Gastroesophageal sphincter (tissue), 4 donors: Measurements from ENCODE around the gene LIN37. TPM values are rescaled to one million over a fixed set of nuclear protein-coding genes. Genes with fewer than 3 reads are reported as not detected.

Experiments
- ATAC-seq: fragments of 150-250 bp; one replicate; pipeline ENCODE4 v1.9.1; 2016; ENCODE audit warnings: mild to moderate bottlenecking, moderate library complexity
- H3K27ac ChIP-seq, 4 donors: fragments of 200-600 bp; sonication (generic) in 3 of 4; 1 replicate in 3 of 4; 2 replicates in 1 of 4; pipeline ENCODE4 v1.5.1; 2016 to 2019
- H3K27me3 ChIP-seq: fragments of 200-600 bp; sonication (generic); one replicate; pipeline ENCODE4 v1.5.1; 2019
- H3K36me3 ChIP-seq, 2 donors: fragments of 200-600 bp; sonication (generic); one replicate each; pipeline ENCODE4 v1.5.1; 2019; ENCODE audit warnings: control low read depth in 1 of 2
- H3K4me1 ChIP-seq, 3 donors: fragments of 200-600 bp; sonication (generic); 1 replicate in 2 of 3; 2 replicates in 1 of 3; pipeline ENCODE4 v1.5.1; 2016 to 2019; ENCODE audit warnings: control low read depth in 2 of 3
- H3K4me3 ChIP-seq, 2 donors: fragments of 200-600 bp; sonication (generic); one replicate each; pipeline ENCODE4 v1.5.1; 2019; ENCODE audit warnings: mild to moderate bottlenecking in 1 of 2, moderate library complexity in 1 of 2
- H3K9me3 ChIP-seq, 3 donors: fragments of 200-600 bp; sonication (generic); one replicate each; pipeline ENCODE4 v1.5.1; 2017 to 2019; ENCODE audit warnings: control low read depth in 2 of 3
- EP300 ChIP-seq: sonication (generic); formaldehyde crosslinking; IDR thresholded peaks from one replicate; pipeline ENCODE4 v1.6.1; 2017; ENCODE audit warnings: antibody characterized with exemption, mild to moderate bottlenecking
- POLR2A ChIP-seq, 2 donors: fragments of 450-650 bp; IDR thresholded peaks; one replicate each; pipeline ENCODE4 v1.6.1; 2017; ENCODE audit warnings: antibody characterized with exemption in 2 of 2, mild to moderate bottlenecking in 2 of 2, moderate library complexity in 1 of 2
- POLR2AphosphoS5 ChIP-seq: sonication (generic); formaldehyde crosslinking; IDR thresholded peaks from one replicate; pipeline ENCODE4 v1.6.1; 2017; ENCODE audit warnings: antibody characterized with exemption
- WGBS, 2 donors: methylation state at CpG; one replicate each; pipeline ENCODE4 v1.1.5; 2018; ENCODE audit warnings: low coverage in 1 of 2; 5-methylcytosine and 5-hydroxymethylcytosine counted together
- total RNA-seq, 4 donors: library from RNA; depleted of rRNA; stranded (reverse); fragments of >200 nt; gene quantifications; one replicate each; pipeline ENCODE4 v1.1.0, GENCODE V29; 2016
- TF ChIP-seq, protein P1 (sequence below), 4 experiments: fragments of 200-600 bp in 2 of 4; fragments of 450-650 bp in 2 of 4; sonication (generic) in 1 of 4; IDR thresholded peaks; one replicate each; pipeline ENCODE4 v1.5.1; 2017 to 2019; ENCODE audit warnings: antibody characterized with exemption in 4 of 4, mild to moderate bottlenecking in 2 of 4, moderate library complexity in 2 of 4

LIN37 gene
- total RNA-seq, 4 donors from 2014 or later: 14.4 to 29.4 (median 18.7) TPM

GRCh38 chr19:35716801-35717664, 31.3 kb upstream of the LIN37 start:
- peaks cover 0 to 26% of the 10 kb centered on the region in 2 donors for H3K36me3 ChIP-seq
- no peak for TF ChIP-seq EP300
- peak; percentile 24 for TF ChIP-seq POLR2AphosphoS5
- TF ChIP-seq, protein P1, sequence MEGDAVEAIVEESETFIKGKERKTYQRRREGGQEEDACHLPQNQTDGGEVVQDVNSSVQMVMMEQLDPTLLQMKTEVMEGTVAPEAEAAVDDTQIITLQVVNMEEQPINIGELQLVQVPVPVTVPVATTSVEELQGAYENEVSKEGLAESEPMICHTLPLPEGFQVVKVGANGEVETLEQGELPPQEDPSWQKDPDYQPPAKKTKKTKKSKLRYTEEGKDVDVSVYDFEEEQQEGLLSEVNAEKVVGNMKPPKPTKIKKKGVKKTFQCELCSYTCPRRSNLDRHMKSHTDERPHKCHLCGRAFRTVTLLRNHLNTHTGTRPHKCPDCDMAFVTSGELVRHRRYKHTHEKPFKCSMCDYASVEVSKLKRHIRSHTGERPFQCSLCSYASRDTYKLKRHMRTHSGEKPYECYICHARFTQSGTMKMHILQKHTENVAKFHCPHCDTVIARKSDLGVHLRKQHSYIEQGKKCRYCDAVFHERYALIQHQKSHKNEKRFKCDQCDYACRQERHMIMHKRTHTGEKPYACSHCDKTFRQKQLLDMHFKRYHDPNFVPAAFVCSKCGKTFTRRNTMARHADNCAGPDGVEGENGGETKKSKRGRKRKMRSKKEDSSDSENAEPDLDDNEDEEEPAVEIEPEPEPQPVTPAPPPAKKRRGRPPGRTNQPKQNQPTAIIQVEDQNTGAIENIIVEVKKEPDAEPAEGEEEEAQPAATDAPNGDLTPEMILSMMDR (IDR thresholded peaks at IDR 0.05): peak in 3 of 4 experiments; percentile 87 to 92 (median 88)

GRCh38 chr19:35717665-35718344, 30.6 kb upstream of the LIN37 start, which contains the start of gene KMT2B:
Gene KMT2B (plus strand): TSS chr19:35718003. CDS start chr19:35718019, 16 bp downstream.
- 0% methylated on average over 10 of the region's 109 CpGs; no CpG with 5 or more reads in 1 of the 2 donors for WGBS, 2 donors
- peak within 1 kb of the TSS; percentile 84 to 94 for H3K4me3 ChIP-seq
- H3K27ac ChIP-seq: peak within 1 kb of the TSS; percentile 72 to 98 (median 92)
- H3K4me1 ChIP-seq: peaks cover 0 to 59% (median 19%) of the 10 kb centered on the region in 3 donors
- TF ChIP-seq POLR2AphosphoS5 (no peak), POLR2A (IDR thresholded peaks at IDR 0.05) (no peak)
- peak; percentile 86 for ATAC-seq
- peaks cover 0 to 34% of the 10 kb centered on the region in 2 donors for H3K36me3 ChIP-seq
- H3K27me3 ChIP-seq: no peaks in the 10 kb centered on the region
- no peaks in the 10 kb centered on the region for H3K9me3 ChIP-seq

More at GRCh38 chr19:35716801-35717664, 31.3 kb upstream of the LIN37 start:
- no CpG with 5 or more reads among the region's 77 CpGs for WGBS, 2 donors
- peak overlapping the region; percentile 41 to 98 (median 92) for H3K27ac ChIP-seq
- peak overlapping the region; percentile 57 to 94 for H3K4me3 ChIP-seq
- H3K4me1 ChIP-seq: peaks cover 0 to 52% (median 19%) of the 10 kb centered on the region in 3 donors
- no peaks in the 10 kb centered on the region for H3K9me3 ChIP-seq
- peak; percentile 94 for ATAC-seq
- H3K27me3 ChIP-seq: no peaks in the 10 kb centered on the region

DNA sequence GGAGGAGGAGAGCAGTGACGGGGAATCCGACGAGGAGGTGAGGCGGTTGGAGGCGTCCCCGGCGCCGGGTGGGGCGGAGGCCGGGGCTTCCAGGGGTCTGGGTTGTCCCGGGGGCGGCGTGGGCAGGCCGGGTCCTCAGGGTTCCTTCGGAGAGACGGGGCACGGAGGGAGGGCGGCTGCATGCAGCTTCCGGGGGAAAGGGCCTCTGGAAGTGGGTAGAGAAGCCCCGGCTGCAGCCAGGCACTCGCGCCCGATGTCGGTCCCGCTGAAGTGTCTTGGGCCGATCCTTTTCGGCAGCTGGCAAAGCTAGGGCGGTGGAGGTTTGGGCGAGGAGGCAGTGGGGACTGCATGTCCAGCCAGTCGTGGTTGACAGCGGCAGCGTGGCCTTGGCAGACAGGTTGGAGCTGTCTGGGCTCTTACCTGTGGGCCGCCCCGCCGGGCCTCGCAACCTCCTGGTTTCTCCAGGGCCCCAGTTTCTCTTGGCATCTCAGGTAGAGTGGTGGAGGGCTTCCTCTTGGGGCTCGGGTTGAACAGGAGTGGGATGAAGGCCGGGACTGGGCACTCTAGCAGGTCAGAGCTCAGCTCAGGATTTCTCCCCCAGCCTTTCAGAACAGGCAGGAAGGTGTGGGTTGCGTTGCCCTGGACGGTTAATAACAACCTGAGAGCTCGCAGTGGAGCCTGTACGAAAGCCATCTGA, 29.9 kb upstream of the LIN37 start:
- 0 to 2% methylated on average over 1 to 7 of the region's 42 CpGs for WGBS, 2 donors
- Histone ChIP-seq H3K27ac (peak overlapping the region; percentile 72 to 98 (median 92)), H3K9me3 (no peaks in the 10 kb centered on the region), H3K27me3 (no peaks in the 10 kb centered on the region), H3K36me3 (peaks cover 0 to 40% of the 10 kb centered on the region in 2 donors), H3K4me1 (peaks cover 0 to 61% (median 19%) of the 10 kb centered on the region in 3 donors), H3K4me3 (peak overlapping the region; percentile 84 to 94)
- TF ChIP-seq POLR2AphosphoS5: no peak
- no peak for TF ChIP-seq POLR2A (IDR thresholded peaks at IDR 0.05)
- TF ChIP-seq, protein P1 (IDR thresholded peaks at IDR 0.05): no peak
- no peak for TF ChIP-seq EP300
- no peak for ATAC-seq

- peak overlapping the region in 3 of 4 donors; percentile 8 to 94 (median 91) for H3K27ac ChIP-seq
- no peaks in the 10 kb centered on the region for H3K9me3 ChIP-seq
- no peak for ATAC-seq
- WGBS, 2 donors: 75 to 82% methylated on average over 4 to 13 of the region's 32 CpGs
- peak overlapping the region in 1 of 2 donors; percentile 94 for H3K4me3 ChIP-seq
- H3K27me3 ChIP-seq: no peaks in the 10 kb centered on the region
- H3K4me1 ChIP-seq: peaks cover 0 to 61% (median 19%) of the 10 kb centered on the region in 3 donors
- TF ChIP-seq, protein P1 (IDR thresholded peaks at IDR 0.05): no peak
- no peak for TF ChIP-seq EP300
- TF ChIP-seq POLR2AphosphoS5: no peak
- no peak for TF ChIP-seq POLR2A (IDR thresholded peaks at IDR 0.05)
- H3K36me3 ChIP-seq: peaks cover 0 to 51% of the 10 kb centered on the region in 2 donors
Measured at GRCh38 chr19:35719402-35720162, 28.8 kb upstream of the LIN37 start.
